Measurements from ENCODE around the gene GBGT1.

GRCh38 chr9:133120501-133121197 is 43.1 kb downstream of the GBGT1 start:
- no peak for TF ChIP-seq RAD21 (conservative IDR thresholded peaks at IDR 0.05)
- TF ChIP-seq SMC3 (conservative IDR thresholded peaks at IDR 0.05; ENCODE audit: poor library complexity): no peak
- TF ChIP-seq, protein P1, sequence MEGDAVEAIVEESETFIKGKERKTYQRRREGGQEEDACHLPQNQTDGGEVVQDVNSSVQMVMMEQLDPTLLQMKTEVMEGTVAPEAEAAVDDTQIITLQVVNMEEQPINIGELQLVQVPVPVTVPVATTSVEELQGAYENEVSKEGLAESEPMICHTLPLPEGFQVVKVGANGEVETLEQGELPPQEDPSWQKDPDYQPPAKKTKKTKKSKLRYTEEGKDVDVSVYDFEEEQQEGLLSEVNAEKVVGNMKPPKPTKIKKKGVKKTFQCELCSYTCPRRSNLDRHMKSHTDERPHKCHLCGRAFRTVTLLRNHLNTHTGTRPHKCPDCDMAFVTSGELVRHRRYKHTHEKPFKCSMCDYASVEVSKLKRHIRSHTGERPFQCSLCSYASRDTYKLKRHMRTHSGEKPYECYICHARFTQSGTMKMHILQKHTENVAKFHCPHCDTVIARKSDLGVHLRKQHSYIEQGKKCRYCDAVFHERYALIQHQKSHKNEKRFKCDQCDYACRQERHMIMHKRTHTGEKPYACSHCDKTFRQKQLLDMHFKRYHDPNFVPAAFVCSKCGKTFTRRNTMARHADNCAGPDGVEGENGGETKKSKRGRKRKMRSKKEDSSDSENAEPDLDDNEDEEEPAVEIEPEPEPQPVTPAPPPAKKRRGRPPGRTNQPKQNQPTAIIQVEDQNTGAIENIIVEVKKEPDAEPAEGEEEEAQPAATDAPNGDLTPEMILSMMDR (IDR thresholded peaks at IDR 0.05; ENCODE audit: poor library complexity, severe bottlenecking): no peak
- no peak for TF ChIP-seq TAF1 (IDR thresholded peaks at IDR 0.05; ENCODE audit: low read depth)
